HG02943 (cell line): Measurements from ENCODE around the gene FAM72D.
"Not testable (repeated sequence)": the region's sequence is repeated elsewhere in the genome, so short reads cannot be mapped to it uniquely, and the experiment has no call there.

Source experiments
- ATAC-seq: cut with Tn5 transposase; IDR thresholded peaks from one replicate; pipeline ENCODE4 v1.9.1; 2021; ENCODE audit warnings: mild to moderate bottlenecking, low read depth, moderate library complexity; ENCODE audit not compliant: unreplicated experiment

The FAM72D gene

GRCh38 chr1:145144264-145144913 is 48.6 kb downstream of the FAM72D start:
- not testable (repeated sequence) for ATAC-seq

- ATAC-seq = not testable (repeated sequence)
Measured at GRCh38 chr1:145146308-145146707, 50.5 kb downstream of the FAM72D start.

- not testable (repeated sequence) for ATAC-seq
Measured at GRCh38 chr1:145147172-145147571, 51.4 kb downstream of the FAM72D start.

- not testable (repeated sequence) for ATAC-seq
Measured at GRCh38 chr1:145155421-145155820, 59.6 kb downstream of the FAM72D start.

GRCh38 chr1:145155873-145156272 is 60.1 kb downstream of the FAM72D start:
- ATAC-seq = not testable (repeated sequence)

- ATAC-seq = not testable (repeated sequence)
Measured at GRCh38 chr1:145156891-145157610, 61.3 kb downstream of the FAM72D start.

GRCh38 chr1:145157715-145158114 is 61.9 kb downstream of the FAM72D start:
- not testable (repeated sequence) for ATAC-seq

- ATAC-seq = not testable (repeated sequence)
Measured at GRCh38 chr1:145161046-145161752, 65.4 kb downstream of the FAM72D start.
